Keratinocyte (primary cell): ENCODE results near the gene SELENOO.

ENCODE experiments used
- EZH2 ChIP-seq: IDR thresholded peaks from one replicate; pipeline ENCODE4 v1.6.1; 2012; ENCODE audit warnings: inconsistent platforms, mild to moderate bottlenecking, low read length, moderate library complexity
- TF ChIP-seq, protein P1 (sequence below), 3 experiments: IDR thresholded peaks in 1 of 3; conservative IDR thresholded peaks in 1 of 3; optimal IDR thresholded peaks in 1 of 3; 2 replicates in 2 of 3; 3 replicates in 1 of 3; pipeline versions ENCODE3 to v1.5.1; 2011; ENCODE audit warnings: low read length in 3 of 3, mild to moderate bottlenecking in 3 of 3, moderate library complexity in 2 of 3, control low read depth in 1 of 3, inconsistent platforms in 1 of 3; ENCODE audit not compliant: insufficient read depth in 2 of 3; ENCODE audit errors: extremely low read depth in 1 of 3

- TF ChIP-seq, protein P1, sequence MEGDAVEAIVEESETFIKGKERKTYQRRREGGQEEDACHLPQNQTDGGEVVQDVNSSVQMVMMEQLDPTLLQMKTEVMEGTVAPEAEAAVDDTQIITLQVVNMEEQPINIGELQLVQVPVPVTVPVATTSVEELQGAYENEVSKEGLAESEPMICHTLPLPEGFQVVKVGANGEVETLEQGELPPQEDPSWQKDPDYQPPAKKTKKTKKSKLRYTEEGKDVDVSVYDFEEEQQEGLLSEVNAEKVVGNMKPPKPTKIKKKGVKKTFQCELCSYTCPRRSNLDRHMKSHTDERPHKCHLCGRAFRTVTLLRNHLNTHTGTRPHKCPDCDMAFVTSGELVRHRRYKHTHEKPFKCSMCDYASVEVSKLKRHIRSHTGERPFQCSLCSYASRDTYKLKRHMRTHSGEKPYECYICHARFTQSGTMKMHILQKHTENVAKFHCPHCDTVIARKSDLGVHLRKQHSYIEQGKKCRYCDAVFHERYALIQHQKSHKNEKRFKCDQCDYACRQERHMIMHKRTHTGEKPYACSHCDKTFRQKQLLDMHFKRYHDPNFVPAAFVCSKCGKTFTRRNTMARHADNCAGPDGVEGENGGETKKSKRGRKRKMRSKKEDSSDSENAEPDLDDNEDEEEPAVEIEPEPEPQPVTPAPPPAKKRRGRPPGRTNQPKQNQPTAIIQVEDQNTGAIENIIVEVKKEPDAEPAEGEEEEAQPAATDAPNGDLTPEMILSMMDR (optimal IDR thresholded peaks at IDR 0.05 in 1 of 3, IDR thresholded peaks at IDR 0.05 in 1 of 3, conservative IDR thresholded peaks at IDR 0.05 in 1 of 3; ENCODE audit: extremely low read depth in 1 of 3, insufficient read depth in 2 of 3, low read length in 3 of 3) = no peak
- no peak for TF ChIP-seq EZH2
Measured at GRCh38 chr22:50202130-50202666, 1.4 kb downstream of the SELENOO start.
